ENCODE data around the gene SPR.

SPR gene

GRCh38 chr2:72933207-72933606 lies 46.0 kb downstream of the SPR start:
- no peak for DNase-seq

- DNase-seq, result no peak
Measured at GRCh38 chr2:72933646-72934151, 46.5 kb downstream of the SPR start.

DNA sequence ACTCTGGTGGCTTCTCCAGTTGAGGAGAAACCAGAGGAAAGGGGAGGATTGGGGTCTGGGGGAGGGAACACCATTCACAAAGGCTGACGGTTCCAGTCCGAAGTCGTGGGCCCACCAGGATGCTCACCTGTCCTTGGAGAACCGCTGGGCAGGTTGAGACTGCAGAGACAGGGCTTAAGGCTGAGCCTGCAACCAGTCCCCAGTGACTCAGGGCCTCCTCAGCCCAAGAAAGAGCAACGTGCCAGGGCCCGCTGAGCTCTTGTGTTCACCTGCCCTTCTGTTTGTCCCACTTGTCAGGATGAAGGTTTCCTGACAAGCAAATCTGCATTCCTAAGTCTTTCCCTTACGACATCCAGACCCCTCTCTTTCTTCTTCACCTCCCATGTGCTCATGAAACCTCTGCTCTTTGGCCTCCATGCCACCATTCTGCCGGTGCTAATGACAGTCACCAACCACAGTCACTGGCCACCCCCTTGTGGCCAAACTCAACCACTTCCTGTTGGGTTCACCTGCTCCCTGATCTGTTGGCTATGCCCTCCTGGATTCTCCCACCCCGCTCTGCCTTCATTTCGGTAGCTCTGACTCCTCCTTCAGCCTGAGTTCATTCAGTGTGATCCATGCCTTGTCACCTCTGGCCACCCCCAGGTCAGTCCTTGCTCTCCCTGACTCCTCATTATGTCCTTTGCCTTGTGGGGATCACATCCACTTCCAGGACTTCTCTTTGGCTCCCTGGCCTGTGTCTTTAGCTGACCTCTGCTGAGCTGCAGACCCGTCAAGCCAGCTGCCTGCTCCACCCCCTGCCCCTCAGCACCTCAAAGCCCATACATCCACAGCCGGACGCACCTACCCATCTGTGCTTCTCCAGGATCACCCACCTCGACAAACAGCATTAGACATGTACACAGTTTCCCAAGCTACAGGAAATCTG lies 47.7 kb downstream of the SPR start:
- DNase-seq, result no peak

DNA sequence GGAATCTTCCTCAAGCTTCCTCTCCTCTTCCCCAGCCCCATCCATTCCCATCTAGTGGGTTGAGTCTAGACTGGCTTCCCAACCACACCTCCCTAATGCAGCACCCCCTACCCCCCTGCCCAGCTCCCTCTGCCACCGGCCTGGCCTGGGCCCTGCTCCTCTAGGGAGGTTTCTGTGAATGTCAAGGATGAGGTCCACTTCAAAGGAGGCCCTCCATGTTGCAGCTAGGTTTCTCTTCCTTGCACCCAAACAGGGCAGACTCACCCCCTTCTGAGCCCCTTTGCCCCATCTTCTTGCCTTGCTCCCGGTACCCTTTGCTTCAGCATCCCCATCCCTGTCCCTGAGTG lies 48.4 kb downstream of the SPR start:
- DNase-seq, result no peak

DNA sequence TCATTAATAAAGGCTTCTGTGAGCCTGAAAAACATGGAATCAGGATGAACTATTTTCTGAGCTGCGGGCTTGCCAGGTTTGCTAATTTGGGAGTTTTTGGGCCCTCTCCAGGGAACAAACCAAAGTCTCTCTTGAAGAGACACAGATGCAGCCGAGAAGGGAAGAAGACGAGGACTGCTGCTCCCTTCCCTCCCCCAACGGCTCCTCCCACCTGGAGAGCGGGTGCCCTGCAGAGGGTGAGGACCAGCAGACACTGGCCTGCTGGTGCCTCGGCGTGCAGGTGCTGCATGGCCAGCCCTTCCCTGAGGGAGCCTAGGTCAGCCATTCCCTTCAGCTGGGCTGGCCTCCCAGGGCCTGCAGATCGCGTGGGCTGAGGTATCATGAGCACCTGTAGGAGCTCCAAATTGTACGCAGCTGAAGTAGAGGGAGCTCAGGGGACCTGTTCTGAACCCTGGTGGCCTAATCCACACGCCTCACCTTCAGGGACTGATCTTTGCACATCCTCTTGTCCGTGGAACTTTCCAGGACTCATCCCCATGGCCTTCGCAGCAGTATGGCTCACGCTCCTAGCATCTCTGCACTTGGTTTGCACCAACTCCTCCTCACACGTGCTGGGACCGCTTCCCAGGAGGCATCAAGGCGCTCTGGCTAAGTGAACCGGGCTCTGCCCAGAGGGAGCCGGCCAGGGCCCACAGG lies 49.6 kb downstream of the SPR start:
- DNase-seq, result no peak

GRCh38 chr2:72937356-72937669 lies 50.1 kb downstream of the SPR start:
- no peak for DNase-seq

- DNase-seq, result no peak
Measured at GRCh38 chr2:72938455-72938854, 51.2 kb downstream of the SPR start.

DNA sequence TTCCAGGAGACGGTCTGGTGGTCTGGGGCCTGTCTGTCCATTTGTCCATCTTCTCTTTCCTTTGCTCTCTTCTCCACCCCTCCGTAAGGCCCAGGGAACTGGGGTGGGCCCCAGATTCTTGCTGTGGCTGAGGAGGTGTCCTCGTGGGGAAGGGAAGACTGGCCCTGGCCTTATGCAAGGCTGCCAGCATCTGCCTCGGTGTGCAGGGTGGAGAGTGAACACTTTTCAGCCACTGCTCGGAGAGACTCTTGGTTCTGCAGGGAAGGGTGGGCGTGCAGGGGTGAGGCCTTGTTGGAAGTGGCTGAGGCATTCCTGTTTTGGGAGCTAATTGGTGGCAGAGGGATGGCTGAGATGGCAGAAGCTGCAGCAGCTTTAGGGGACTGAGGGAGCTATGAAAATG lies 53.2 kb downstream of the SPR start:
- DNase-seq, result no peak

DNA sequence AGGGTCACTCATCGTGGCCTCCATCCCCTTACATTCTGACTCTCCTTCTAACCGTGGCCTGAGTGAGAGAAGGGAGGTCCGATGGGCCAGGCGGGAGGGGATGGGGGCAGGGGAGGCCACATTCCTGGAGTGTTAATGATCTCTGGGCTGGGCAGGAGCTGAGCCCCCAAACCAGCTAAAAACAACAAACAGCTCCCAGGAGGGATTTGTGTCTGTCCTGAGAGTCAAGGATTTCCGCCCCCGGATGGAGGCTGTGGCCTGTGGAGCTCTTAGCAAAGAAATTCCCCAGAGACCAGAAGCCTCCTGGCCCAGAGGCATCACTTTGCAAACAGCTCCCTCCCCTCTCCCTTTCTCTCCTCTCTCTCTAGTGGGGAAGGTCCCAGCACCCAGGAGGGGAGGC lies 53.6 kb downstream of the SPR start:
- no peak for DNase-seq
